HG02852 (cell line): ENCODE measurements around the gene MZT1.
"Not testable (repeated sequence)": the region's sequence is repeated elsewhere in the genome, so short reads cannot be mapped to it uniquely, and the experiment has no call there.

Experiments used
- ATAC-seq: cut with Tn5 transposase; IDR thresholded peaks from one replicate; pipeline ENCODE4 v1.9.1; 2021; ENCODE audit warnings: mild to moderate bottlenecking, moderate library complexity; ENCODE audit not compliant: unreplicated experiment

The MZT1 gene, protein sequence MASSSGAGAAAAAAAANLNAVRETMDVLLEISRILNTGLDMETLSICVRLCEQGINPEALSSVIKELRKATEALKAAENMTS

DNA sequence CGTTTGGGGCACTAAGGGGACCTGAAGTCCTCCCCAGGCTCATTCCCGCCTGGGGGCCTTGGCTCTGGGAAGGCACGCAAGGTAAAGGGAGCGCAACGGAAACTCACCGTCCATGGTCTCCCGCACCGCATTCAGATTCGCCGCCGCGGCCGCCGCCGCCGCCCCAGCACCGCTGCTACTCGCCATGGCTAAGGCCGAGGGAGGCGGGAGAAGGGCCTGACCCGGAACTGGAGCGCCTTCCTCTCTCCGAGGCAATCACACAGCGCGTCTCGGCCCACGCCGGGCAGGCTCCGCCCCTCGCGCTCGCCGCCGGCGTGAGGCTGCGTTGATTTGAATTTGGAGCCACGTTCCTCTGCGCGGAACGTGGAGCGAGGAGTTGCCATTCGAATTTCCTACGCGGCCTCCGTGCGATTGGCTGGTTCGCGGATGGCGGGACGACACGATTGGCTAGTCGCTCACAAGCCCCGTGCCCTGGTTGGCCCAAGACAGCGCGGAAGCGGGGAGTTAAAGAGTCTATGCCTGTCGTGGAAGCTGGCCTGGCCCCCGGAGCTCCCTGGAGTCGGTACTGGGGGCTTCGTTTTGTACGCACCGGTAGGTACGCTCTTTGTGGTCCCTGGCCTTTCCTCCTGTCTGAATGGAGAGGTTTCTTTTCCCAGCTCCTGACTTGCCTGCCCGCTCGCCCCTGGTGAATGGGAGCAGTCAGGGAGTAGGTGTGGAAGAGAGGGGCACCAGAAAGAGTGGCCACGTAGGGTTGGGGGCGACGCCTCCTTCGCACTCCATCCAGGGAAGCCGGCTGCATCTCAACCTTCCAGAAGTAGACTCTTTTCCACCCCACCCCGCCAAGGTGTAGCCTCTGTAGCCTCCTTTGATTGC is at the start of gene MZT1, which contains the start of gene BORA:
MZT1 (minus strand) TSS at position 213 of the 873 bp plus-strand sequence; CDS start at position 186, 27 bp downstream.
BORA (plus strand) TSS at position 507 of the 873 bp plus-strand sequence. CDS start 1,018 bp downstream, outside the sequence.
- peak; percentile 95 for ATAC-seq

DNA sequence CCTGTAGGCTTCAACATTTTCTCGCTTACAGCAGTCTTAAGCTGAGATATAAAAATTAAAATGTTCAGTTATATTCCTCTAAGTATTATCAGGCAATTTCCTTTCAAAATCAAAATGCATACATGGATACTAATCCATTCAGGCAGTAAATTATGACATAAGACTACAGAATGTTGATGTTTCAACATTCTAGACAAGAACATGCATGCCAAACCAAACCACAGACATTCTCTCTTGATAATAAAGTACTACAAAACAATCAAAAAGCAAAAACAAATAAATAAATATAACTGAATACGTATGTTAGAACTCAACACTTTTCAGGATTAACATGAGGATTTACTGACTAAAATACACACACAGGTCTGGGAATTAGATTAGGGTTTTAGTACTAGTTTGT is 46.6 kb upstream of the MZT1 start:
- ATAC-seq, result no peak

DNA sequence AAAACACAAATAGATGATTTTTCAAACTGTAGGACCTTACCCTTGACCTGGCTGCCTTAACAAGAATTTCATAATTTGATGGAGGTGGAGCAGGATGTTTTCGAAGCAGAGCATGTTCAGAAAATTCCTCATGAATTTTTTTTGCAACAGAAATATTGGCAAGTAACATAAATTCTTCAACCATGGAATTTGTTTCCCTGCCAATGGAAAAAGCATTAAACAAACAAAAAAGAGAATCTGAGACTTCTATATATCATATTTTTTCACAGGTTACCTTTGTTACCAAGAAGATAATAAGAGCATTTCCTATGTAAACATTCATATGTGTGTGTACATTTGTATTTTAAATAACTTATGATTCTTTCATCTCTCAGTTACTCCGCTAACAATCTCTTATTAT is 36.0 kb upstream of the MZT1 start:
- no peak for ATAC-seq

DNA sequence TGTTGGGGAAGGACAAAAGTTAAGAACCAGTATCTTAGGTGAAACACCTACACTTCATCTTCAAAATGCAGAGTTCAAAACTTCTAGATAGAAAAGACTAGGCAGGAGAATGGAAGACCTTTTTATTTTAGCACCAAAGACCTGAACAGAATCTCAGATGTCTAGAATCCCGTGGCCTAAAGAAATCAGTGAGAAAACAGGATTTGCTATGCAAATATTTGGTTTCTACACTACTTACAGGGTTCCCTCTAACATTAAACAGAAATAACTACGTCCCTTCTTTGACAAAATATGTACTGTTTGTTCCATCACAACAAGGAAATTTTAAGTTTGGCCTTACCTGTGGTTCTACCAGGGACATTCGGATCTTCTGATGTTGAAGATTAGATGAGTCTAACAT is 32.8 kb upstream of the MZT1 start:
- no peak for ATAC-seq

DNA sequence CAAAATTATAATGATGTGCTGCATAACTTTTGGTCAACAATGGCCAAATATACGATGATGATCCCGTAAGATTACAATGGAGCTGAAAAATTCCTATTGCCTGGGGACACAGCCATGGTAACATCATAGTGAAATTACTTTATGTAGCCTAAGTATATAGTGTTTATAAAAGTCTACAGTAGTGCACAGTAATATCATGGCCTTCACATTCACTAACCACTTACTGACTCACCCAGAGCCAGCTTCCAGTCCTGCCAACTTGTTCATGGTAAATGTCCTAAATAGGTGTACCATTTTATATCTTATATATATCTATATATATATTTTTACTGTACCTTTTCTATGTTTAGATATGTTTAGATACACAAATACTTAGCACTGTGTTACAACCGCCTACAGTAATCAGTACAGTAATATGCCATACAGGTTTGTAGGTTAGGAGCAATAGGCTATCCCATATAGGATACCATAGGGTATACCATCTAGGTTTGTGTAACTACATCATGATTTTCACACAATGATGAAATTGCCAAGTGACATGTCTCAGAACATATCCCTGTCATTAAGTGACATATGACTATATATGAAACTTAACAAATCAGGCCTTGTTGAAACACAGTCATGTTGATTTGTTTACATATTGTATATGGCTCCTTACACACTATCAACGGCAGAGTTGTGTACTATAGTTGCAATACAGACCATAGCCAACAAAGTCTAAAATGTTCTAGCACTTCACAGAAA is 30.5 kb upstream of the MZT1 start:
- no peak for ATAC-seq

DNA sequence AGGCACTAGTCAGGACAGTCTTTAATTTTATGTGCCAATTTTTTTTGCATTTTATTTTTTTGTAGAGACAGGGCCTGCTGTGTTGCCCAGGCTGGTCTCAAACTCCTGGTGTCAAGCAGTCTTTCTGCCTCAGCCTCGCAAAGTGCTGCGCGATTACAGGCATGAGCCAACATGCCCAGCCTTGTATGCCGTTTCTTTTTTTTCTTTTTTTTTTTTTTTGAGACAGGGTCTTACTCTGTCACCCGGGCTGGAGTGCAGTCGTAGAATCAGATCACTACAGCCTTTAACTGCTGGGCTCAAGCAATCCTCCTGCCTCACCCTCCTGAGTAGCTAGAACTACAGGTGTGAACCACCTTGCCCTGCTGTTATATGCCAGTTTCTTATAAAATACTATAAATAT is 26.7 kb upstream of the MZT1 start:
- no peak for ATAC-seq

DNA sequence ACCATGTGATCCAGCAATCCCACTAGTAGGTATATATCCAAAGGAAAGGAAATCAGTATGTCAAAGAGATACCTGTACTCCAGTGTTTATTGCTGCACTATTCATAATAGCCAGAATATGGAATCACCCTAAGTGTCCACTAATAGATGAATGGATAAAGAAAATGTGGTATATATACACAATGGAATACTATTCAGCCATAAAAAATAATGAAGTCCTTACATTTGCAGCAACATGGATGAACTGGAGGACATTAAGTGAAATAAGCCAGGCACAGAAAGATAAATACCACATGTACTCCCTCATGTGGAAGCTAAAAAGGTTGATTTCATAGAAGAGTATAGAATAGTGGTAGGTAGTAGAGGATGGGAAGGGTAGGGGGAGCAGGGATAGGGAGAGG is 23.8 kb upstream of the MZT1 start:
- ATAC-seq, result no peak

DNA sequence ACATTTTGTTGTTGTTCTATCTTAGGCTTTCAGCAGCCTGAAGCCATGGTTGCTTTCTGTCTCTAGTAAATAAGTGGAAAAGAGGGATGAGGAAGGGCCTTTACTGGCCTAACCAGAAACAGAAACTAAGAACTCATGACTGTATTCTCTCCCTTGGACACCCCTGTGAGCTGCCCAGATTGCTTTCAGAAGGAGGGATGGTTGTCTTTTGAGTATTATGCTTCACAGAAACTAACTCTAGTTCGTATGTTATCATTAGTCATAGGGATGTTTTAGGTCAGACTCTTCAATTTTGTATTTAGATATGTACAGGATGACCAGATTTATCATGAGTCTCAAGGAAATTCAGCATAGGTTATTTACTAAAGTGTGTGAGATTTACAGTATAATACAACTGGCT is 17.8 kb upstream of the MZT1 start:
- peak; percentile 69 for ATAC-seq

DNA sequence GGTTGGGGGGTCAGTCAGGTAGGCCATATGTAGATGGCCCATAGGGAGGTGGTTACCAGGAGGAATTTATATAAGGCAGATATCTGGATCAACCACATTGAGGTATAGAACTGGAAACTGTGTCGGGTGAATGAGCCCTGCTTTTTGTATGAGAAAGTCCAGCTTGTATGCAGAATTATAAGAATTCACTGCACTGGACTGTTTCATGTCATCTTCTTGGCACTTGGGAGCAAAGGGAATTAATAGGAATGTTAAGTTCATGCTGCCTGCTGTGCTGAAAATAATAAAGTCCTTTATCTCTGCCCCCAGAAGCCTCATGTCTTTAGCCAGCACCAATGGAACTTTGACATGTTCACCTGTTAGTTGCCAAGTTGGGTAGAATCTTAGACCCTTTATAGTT is 12.6 kb upstream of the MZT1 start:
- ATAC-seq, result no peak

DNA sequence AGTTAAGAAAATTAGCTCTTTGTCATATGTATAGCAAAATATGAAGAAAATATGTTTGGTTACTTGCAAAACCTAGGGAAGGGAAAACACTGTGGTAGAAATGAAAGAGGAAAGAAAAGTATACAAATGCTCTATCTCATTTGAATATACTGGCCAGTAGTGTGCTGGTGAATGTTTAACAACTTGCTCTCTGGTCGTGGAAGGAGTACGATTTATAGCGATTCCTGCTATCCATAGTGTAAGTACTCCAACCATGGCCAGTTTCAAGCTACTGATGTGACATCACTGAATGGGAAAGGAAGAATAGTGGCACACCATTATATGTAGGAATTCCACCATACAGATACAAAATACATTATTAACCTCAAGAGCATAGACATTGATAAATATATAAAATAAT is 9.6 kb upstream of the MZT1 start:
- no peak for ATAC-seq

DNA sequence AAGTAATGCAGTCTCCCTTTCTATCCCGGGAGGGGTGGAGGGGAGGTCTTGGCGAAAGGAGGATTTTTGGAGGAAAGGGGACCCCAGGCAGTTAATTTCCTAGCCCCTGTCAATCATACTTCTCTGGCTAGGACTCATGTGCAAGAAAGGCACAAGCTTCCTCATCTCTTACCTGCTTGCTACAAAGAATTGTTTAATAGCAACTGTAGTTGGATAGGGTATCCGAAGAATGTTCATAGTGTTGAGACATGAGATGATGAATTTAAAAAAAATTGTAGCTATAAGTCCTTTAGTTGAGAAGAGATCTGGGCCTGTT is 819 bp upstream of the MZT1 start:
- ATAC-seq, result no peak

DNA sequence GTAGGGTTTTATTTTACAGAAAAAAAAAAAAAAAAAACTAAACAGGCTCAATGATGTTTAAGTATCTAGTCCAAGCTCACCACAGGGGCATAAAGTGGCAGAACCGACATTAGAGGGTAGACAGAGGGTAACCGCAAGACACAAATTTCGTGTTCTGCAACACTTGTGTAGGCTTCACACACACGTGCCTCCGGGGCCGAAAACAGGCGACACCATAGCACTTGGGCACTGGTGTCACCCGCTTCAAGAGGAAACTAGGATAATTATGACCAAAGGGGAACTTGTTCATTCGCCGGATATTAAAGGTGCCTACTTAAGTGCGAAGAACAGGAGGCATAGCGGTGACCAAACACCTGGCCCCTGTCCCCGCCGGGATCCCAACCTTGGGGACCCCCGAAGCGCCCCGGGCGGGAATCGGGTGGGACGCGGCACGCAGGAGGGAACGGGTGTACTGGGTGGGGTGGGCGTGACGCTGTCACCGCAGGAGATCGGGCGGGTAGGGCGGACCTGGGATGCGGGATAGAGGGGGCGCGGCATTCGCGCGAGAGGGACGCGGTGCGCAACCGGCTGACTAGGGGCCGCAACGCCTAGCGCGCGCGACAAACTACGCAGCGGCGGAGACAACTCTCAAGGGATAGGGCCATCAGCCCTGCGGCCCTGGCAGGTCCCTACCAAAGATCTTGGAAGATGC is 558 bp downstream of the MZT1 start:
- ATAC-seq, result peak; percentile 30

DNA sequence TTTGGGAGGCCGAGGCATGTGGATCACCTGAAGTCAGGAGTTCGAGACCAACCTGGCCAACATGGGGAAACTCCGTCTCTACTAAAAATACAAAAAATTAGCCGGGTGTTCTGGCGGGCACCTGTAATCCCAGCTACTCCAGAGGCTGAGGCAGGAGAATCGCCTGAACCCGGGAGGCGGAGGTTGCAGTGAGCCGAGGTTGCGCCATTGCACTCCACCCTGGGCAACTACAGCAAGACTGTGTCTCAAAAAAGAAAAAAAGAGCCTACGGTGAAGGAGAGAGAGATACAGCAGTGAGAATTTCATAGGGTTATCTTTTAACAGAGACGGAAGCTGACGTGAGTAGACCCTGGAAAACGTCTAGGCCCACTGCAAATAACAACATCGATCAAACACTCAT is 1.2 kb downstream of the MZT1 start:
- not testable (repeated sequence) for ATAC-seq

DNA sequence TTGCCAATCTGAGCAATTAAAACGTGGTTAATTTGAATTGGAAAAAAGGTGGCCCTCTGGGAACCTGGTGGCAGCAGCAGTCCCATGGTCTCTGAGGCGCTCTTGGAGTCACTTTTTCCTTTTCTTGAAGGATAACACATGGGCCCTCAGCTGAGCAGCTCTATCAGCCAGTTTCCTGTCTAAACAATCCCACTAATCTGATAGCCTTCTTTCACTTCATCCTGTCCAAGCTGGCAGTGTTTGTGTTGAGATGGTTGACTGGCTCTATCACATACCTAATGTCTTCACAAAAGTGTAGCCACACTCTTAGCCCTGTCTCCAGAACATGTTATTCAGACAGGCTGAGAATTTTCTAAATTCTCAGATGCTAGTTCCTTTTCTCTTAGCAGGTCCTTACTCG is 10.7 kb downstream of the MZT1 start:
- no peak for ATAC-seq

DNA sequence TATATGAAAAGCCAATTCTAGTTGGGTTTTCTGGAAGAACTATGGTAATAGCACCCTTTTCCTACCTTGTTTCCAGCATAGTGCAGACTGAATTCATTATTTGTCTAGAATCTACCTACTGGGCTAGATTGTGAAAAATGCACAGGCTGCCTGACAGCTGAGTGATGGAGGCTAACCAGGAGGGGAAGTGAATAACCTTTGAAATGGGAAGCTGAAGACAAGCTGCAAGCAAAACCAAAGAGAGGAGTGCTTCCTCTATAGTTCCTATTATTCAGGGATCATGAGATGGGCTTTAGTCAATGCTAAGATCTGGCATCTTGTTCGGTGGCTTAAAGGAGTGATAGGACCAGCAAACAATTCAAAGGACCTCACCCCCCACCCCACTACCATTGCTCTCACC is 26.9 kb downstream of the MZT1 start:
- ATAC-seq, result no peak

DNA sequence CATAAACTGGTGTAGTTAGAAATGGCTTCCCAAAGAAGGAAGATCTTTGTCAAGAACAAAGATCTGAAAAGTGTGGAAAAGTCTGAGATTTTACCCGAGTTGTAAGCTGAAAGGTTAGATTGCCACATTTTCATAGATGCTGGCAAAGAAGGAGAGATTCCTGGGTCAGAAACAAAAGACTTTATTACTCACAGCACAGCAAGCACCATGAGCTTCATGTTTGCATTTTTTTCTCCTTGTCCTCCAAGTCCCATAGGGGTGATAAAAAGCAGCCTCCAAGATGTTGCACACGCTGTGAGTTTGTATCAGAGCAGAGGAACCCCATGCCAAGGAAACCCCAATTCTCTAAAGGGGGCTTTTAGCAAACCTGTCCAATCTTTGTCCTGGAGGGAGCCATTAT is 29.3 kb downstream of the MZT1 start:
- no peak for ATAC-seq

DNA sequence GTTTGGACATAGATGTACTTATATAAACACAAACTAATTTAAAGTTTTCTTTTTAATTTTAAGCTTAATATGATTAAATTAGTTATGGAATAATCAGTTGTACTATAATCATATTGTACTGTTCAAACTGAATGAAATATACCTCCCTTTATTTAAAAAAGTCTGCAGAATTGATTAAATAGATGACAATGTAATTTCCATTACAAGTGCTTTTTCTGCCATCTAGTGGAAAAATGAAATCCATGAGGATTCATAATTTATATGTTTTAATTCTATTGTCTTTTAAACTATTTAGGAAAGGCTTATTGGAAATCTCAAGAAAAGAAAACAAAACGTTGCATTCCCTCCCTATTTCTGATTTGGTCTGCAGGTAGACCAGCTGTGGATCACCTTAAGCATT is 30.9 kb downstream of the MZT1 start:
- no peak for ATAC-seq

DNA sequence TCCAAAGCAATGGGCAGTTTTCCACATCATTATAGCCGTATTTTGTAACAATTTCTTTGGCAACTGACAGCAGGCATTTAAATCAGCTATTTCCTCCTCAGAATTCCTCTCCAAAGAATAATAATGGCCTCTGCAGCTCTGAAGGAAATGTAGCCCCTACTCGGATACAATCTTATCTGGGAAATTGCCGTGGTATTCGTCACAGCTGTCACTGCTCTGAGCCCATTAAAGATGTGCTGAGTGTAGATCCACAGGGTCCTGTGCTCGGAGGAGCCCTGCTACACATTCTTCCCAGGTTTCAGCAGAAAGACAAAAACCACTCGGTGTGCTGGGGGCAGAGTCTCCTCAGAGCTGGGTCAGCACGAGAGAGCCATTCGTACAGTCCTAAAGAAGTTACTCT is 33.1 kb downstream of the MZT1 start:
- no peak for ATAC-seq

DNA sequence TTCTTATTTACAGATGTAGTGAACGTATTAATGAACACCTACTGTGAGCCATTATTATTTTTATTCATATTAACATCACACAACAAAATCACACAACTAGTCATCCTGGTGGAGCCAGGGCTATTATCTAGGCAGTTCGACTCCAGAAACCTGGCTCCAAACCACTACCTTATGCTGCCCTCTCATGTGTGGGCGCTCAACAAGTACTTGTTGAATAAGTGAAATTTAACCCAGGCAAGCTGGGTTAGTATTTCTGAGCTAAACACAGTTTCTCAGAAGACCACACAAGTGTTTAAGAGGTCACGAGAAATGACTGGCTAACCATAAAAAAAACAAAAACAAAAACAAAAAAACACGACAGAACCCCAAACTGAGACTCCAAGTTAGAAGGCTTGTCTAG is 33.6 kb downstream of the MZT1 start:
- ATAC-seq, result no peak

DNA sequence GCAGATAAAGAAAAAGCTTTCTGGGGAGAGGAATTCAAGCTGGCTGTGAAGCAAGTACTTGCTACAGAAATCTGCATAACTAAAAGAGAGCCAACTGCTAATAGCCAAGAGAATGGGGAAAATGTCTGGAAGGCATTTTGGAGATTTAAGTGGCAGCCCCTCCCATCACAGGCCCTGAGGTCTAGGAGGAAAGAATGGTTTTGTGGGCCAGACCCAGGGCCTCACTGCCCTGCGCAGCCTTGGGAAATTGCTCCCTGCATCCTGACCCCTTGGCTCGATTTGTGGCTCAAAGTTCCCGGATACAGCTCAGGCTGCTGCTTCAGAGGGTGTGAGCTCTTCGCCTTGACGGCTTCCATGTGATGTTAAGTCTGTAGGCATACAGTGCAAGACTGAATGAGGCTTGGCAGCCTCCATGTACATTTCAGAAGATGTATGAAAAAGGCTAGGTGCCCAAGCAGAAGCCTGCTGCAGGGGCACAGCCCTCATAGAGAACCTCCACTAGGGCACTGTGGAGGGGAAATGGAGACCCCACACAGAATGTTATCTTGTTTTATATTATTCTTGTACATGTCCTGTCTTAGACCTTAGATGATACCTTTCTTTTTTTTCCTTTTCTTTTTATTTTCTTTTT is 34.4 kb downstream of the MZT1 start:
- ATAC-seq, result no peak

DNA sequence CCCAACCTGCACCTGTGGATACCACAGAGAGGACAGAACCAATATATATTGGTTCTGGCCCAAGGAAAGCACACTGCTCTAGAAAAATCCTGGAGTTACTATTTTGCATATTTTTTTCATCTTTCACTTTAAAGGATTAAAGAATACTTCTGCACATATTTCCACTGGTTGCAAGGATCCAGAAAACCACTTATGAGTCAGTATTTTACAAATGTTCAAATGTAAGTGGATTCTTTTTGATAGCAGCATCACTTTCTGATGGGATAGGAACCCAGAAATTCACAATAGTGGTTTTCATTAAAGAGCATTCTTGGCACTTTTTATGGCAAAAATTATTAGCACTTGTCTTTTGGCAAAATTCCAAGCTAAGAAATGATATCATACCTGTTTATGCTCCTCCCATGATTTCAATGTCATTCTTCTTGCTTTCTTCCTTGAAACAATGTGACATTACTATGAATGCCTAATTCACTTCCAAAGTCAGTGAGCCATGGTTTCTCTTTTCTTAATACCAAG is 38.2 kb downstream of the MZT1 start:
- ATAC-seq, result no peak
